ENCODE data around the gene PRKCH.

The PRKCH gene

DNA sequence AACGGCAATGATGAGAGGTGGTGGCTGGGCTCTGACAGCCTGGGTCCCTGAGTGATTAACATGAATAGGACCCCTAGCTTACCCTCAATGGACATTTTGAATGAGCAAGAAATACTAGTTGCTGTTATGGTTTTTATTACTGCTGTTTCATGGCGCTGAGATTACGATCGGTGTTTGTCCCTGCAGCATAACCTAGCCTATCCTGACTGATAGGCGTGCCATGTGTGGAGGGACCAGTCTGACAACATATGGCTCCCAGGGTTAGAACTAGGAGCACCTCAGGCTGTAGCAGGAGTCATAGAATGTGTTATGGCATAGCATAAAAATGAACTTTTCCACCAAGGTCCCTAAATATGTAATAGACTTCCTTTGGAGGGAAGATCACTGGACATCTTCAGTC, 236.5 kb downstream of the PRKCH start:
- Histone ChIP-seq H3K9me3 (replicated peaks; ENCODE audit: low read length) (no peaks in the 10 kb centered on the region), H3K4me3 (ENCODE audit: low read length) (no peak overlapping the region), H3K27me3 (ENCODE audit: control insufficient read depth, insufficient read depth, low read length) (no peaks in the 10 kb centered on the region), H3K36me3 (ENCODE audit: insufficient read depth, low read length) (no peaks in the 10 kb centered on the region), H3K4me1 (ENCODE audit: control insufficient read depth, insufficient read depth, low read length) (peaks cover 82% of the 10 kb centered on the region), H3K4me2 (ENCODE audit: low read length) (no peak overlapping the region), H3K9ac (ENCODE audit: low read depth, low read length) (no peak overlapping the region)

DNA sequence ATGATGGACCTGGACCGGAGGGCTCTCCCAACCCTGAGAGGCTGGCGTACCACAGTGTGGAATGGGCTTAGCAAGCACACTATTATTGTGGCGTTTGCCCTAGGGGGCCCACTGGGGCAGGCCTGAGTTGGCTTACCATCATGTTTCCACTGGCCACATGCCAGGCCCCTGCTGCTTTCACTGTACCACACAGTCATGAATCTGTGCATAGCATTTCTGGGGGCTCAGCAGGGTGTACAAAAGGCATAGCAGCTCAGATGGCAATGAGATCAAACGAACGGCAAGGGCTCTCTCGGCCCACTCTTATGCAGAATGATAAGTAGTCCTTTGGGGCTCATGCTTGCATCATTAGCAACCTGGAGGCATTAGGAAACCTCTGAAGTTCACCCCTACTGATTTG, 236.9 kb downstream of the PRKCH start:
- no peaks in the 10 kb centered on the region for H3K9me3 ChIP-seq (replicated peaks; ENCODE audit: low read length)
- H3K4me3 ChIP-seq (ENCODE audit: low read length), result no peak overlapping the region
- no peaks in the 10 kb centered on the region for H3K27me3 ChIP-seq (ENCODE audit: control insufficient read depth, insufficient read depth, low read length)
- no peaks in the 10 kb centered on the region for H3K36me3 ChIP-seq (ENCODE audit: insufficient read depth, low read length)
- H3K4me2 ChIP-seq (ENCODE audit: low read length), result no peak overlapping the region
- peaks cover 82% of the 10 kb centered on the region for H3K4me1 ChIP-seq (ENCODE audit: control insufficient read depth, insufficient read depth, low read length)
- H3K9ac ChIP-seq (ENCODE audit: low read depth, low read length), result no peak overlapping the region

DNA sequence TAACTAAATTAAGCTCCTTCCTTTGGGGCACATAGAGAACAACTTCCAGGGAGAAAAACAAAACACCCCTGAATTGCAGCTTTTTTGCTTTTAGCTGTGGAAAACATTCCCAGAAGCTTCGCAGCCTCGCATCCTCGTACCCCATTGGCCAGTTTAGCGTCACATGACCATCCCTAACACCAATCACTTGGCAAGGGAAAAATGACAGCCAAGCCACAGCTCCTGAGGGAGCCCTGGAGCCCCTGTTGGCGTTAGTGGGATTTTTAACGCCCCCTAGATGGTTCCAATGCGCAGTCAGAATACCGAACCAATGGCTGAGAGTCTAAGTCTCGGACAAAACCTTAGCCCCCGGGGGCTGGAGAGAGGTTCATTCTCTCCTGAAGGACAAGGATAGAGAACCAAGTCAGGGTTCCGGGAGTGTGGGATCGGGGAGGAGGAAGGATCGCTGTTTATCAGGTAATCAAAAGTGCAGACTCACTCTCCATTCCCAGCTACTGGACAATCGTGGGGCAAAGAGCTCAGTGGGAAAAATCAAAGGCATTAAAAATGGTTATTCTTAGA, 238.3 kb downstream of the PRKCH start:
- no peaks in the 10 kb centered on the region for H3K9me3 ChIP-seq (replicated peaks; ENCODE audit: low read length)
- no peak overlapping the region for H3K4me2 ChIP-seq (ENCODE audit: low read length)
- H3K4me3 ChIP-seq (ENCODE audit: low read length), result no peak overlapping the region
- H3K4me1 ChIP-seq (ENCODE audit: control insufficient read depth, insufficient read depth, low read length), result peaks cover 84% of the 10 kb centered on the region
- H3K27me3 ChIP-seq (ENCODE audit: control insufficient read depth, insufficient read depth, low read length), result no peaks in the 10 kb centered on the region
- no peaks in the 10 kb centered on the region for H3K36me3 ChIP-seq (ENCODE audit: insufficient read depth, low read length)
- H3K9ac ChIP-seq (ENCODE audit: low read depth, low read length), result peak overlapping the region; percentile 90

DNA sequence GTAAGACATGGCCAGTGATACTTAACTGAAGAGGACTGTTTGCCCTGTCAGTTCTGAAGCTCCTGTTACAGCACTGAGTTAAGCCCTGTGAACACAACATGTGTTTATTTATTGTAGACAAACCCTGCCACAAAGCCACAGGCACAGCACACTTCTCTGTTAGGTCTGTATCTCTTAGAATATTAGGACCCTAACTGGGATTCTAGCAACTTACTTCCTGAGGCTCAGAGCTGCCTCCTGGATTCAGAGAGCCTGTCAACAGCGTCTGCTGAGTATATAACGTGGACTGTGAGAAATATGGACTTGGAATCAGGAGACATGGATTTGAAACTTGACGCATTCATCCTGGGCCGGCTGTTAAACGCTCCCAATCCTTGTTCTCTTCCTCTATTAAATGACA, 238.9 kb downstream of the PRKCH start:
- H3K9ac ChIP-seq (ENCODE audit: low read depth, low read length), result peak overlapping the region; percentile 90

DNA sequence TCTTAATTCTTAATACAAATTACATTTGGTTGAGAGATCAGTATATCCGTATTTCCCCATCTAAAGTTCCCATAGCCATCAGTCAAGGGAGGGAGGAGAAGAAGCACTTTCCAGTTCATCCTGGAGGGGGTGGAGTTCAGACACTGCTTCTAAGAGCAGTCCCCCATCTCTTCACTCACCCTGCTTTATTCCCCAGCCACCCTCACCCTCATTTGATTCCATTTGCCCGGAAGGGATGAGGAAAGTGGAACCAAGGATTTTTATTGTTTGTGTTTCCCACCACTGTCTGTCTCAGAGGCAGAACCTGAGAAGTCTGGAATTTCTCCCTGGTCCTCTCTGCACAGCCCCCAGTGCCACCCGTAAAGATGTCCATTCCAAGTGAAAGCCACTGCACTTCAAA, 239.7 kb downstream of the PRKCH start:
- Histone ChIP-seq H3K4me1 (ENCODE audit: control insufficient read depth, insufficient read depth, low read length) (peaks cover 83% of the 10 kb centered on the region), H3K9ac (ENCODE audit: low read depth, low read length) (peak overlapping the region; percentile 90)

More for the DNA sequence above, 238.9 kb downstream of the PRKCH start:
- Histone ChIP-seq H3K4me3 (ENCODE audit: low read length) (no peak overlapping the region), H3K36me3 (ENCODE audit: insufficient read depth, low read length) (no peaks in the 10 kb centered on the region), H3K4me1 (ENCODE audit: control insufficient read depth, insufficient read depth, low read length) (peaks cover 84% of the 10 kb centered on the region), H3K4me2 (ENCODE audit: low read length) (no peak overlapping the region), H3K27me3 (ENCODE audit: control insufficient read depth, insufficient read depth, low read length) (no peaks in the 10 kb centered on the region), H3K9me3 (replicated peaks; ENCODE audit: low read length) (no peaks in the 10 kb centered on the region)

DNA sequence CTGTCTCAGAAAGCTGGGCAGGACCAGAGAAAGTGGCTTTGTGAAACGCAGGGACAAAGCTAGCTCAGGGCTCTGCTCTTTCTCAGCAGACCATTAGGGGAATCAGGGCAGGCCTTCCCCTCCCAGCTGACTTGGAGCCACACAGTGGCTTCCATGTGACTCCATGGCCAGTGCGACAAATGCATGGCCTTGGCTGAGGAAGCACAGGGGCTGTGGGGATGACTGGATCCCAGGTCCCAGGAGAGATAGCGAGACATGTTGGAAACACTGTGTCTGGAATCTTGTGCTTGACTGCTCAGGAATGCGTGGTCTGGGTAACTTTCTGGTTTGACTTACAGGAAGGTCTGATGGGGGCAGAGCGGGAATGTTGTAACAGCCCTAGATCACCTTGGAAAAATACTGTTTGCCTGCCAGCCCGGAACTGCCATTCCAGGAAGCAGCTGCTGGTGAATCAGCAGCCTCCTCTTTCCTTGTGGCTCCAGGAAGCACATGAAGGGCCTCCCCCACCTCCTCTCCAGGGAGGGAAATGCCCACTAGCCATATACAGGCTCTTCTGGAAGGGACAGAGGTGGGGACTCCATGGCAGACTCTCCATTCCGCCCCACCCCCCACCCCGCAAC, 240.4 kb downstream of the PRKCH start:
- peak overlapping the region; percentile 71 for H3K4me2 ChIP-seq (ENCODE audit: low read length)
- H3K4me1 ChIP-seq (ENCODE audit: control insufficient read depth, insufficient read depth, low read length), result peaks cover 86% of the 10 kb centered on the region
- H3K4me3 ChIP-seq (ENCODE audit: low read length), result peak overlapping the region; percentile 50
- no peaks in the 10 kb centered on the region for H3K36me3 ChIP-seq (ENCODE audit: insufficient read depth, low read length)
- H3K9me3 ChIP-seq (replicated peaks; ENCODE audit: low read length), result no peaks in the 10 kb centered on the region
- peak overlapping the region; percentile 90 for H3K9ac ChIP-seq (ENCODE audit: low read depth, low read length)
- no peaks in the 10 kb centered on the region for H3K27me3 ChIP-seq (ENCODE audit: control insufficient read depth, insufficient read depth, low read length)

More for the DNA sequence above, 239.7 kb downstream of the PRKCH start:
- Histone ChIP-seq H3K36me3 (ENCODE audit: insufficient read depth, low read length) (no peaks in the 10 kb centered on the region), H3K27me3 (ENCODE audit: control insufficient read depth, insufficient read depth, low read length) (no peaks in the 10 kb centered on the region), H3K4me2 (ENCODE audit: low read length) (peak overlapping the region; percentile 15), H3K4me3 (ENCODE audit: low read length) (no peak overlapping the region), H3K9me3 (replicated peaks; ENCODE audit: low read length) (no peaks in the 10 kb centered on the region)

DNA sequence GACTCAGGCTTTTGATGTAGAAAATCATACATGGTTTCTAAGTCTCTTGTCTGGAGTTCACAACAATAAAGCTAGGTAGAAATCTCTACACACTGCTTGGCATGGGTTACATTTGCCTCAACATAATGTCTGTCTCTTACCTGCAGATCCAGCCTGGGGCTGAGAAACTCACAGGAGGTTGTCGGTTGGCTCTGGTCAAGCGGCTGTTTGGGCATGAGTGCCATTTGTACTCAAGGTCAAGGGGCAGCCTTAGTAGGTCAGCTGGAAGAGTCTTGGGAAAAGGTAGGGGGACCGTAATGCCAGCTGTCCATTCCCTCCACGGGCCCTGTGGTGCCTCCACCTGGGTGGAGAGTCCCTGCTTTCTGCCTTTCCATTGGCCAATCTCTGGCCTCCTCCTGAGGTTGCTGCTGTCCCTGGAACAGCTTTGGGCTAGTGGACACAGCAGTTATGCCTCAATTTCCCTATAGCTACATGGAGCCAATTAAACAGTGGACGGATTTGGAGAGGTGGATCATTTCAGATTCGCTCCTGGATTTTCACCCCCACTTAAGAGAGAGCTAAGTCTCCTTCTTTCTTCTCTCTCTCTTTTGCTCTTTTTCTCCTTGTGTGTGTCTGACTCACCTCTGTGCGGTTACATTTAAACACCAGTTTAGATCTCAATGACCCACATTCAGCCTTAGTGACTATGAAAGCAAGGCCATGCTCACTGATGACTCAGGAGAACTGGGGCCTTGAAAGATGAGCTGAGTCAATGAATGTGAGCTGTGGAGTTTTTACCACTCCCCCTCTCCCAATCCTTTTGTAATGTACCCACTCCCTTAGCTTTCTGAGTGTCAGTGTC, 241.2 kb downstream of the PRKCH start:
- Histone ChIP-seq H3K9me3 (replicated peaks; ENCODE audit: low read length) (no peaks in the 10 kb centered on the region), H3K4me3 (ENCODE audit: low read length) (peak overlapping the region; percentile 50), H3K4me1 (ENCODE audit: control insufficient read depth, insufficient read depth, low read length) (peaks cover 87% of the 10 kb centered on the region), H3K4me2 (ENCODE audit: low read length) (peak overlapping the region; percentile 71), H3K9ac (ENCODE audit: low read depth, low read length) (peak overlapping the region; percentile 91), H3K36me3 (ENCODE audit: insufficient read depth, low read length) (no peaks in the 10 kb centered on the region), H3K27me3 (ENCODE audit: control insufficient read depth, insufficient read depth, low read length) (no peaks in the 10 kb centered on the region)

DNA sequence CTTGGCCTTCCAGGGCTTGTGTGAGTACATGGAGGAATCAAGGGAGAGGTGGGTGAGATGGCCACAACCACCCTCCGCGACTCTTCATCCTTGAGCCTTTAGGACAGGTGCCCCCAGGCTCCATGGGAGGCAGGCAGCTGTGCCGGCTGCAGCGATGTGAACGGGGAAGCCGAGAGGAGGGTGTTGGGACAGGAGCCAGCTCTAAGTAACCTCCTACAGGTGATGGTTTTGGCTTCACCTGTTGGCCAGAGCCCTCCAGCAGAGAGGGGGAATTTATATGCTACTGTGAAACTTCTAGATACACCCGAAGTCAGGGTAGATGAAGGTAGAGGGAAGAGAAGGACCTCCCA, 241.8 kb downstream of the PRKCH start:
- Histone ChIP-seq H3K4me3 (ENCODE audit: low read length) (peak overlapping the region; percentile 32), H3K27me3 (ENCODE audit: control insufficient read depth, insufficient read depth, low read length) (no peaks in the 10 kb centered on the region), H3K4me1 (ENCODE audit: control insufficient read depth, insufficient read depth, low read length) (peaks cover 92% of the 10 kb centered on the region), H3K4me2 (ENCODE audit: low read length) (peak overlapping the region; percentile 66), H3K9ac (ENCODE audit: low read depth, low read length) (peak overlapping the region; percentile 91), H3K36me3 (ENCODE audit: insufficient read depth, low read length) (no peaks in the 10 kb centered on the region), H3K9me3 (replicated peaks; ENCODE audit: low read length) (no peaks in the 10 kb centered on the region)

DNA sequence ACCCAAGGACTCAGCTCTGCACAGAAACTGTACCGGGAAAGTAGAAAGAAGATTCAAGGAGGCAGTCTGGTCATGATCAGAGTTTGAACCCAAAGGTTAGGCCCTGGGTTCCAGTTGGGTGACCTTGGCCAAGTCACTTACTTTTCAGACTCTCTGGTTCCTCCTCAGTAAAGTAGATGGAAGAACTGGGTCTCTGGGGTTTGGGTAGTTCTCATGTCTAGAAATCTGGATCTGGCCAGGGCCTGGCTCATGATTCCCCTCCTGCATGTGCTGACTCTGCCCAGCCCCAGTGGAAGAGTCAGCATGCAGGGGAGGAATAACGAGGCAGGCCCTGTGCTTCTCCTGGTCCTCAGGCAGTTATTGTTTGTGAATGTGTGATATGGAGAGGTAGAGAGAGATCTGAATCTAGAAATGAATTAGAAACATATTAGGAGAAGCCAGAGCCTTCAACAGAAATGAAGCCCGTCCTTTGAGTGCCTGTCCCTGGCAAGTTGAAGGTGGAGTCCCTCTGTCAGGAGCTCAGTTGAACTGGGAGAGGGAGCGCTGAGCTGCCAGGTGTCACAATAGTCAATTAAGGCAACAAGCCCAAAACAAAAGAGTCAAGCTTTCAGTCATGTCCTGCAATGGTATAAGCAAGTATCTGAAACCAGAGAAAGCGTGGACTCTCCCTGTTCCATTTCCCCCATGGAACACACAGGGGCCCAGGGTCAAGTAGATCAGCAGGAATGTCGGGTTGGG, 242.7 kb downstream of the PRKCH start:
- Histone ChIP-seq H3K4me2 (ENCODE audit: low read length) (peak overlapping the region; percentile 66), H3K27me3 (ENCODE audit: control insufficient read depth, insufficient read depth, low read length) (no peaks in the 10 kb centered on the region), H3K4me3 (ENCODE audit: low read length) (peak overlapping the region; percentile 2), H3K9me3 (replicated peaks; ENCODE audit: low read length) (no peaks in the 10 kb centered on the region), H3K4me1 (ENCODE audit: control insufficient read depth, insufficient read depth, low read length) (peaks cover 96% of the 10 kb centered on the region), H3K36me3 (ENCODE audit: insufficient read depth, low read length) (no peaks in the 10 kb centered on the region), H3K9ac (ENCODE audit: low read depth, low read length) (peak overlapping the region; percentile 91)

DNA sequence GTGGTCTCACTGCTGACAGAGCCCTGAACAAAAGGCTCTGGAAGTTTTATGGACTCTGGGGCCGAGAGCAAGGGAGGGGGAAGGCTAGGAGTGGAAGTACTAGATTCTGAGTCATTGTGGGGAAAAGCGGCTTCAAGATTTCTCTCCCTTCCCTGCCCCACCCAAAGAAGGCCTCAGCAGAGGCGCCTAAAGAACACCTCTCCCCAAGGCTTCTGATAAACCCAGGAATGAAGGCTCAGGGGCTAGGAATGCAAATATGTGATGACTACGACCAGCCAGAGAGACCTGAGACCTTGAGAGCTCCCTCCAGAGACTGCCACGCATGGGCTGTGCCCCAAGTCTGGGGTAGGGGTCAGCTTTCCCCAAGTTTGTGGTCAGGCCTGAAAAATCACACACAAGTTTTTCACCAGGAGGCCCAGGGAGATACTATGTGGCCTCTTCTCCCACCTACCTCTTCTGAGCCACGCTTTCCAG, 243.3 kb downstream of the PRKCH start:
- H3K4me1 ChIP-seq (ENCODE audit: control insufficient read depth, insufficient read depth, low read length), result peaks cover 96% of the 10 kb centered on the region

DNA sequence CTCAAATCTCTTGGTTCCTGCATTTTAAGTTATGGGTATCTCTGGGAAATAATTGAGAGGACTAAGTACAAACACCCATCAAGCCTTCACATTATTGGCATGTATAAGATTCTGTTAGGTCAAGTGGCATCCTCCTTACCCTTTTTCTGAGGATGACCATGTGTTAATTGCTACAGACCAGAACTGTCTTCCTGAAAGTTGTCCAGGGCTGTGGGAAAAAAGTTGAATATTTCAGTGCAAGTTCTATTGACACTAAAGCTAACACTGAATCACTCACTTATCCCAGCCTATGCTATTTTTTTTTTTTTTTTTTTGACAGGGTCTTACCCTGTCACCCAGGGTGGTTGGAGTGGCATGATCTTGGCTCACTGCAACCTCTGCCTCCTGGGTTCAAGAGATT, 243.8 kb downstream of the PRKCH start:
- H3K4me3 ChIP-seq (ENCODE audit: low read length), result peak overlapping the region; percentile 3
- H3K27me3 ChIP-seq (ENCODE audit: control insufficient read depth, insufficient read depth, low read length), result no peaks in the 10 kb centered on the region
- H3K9me3 ChIP-seq (replicated peaks; ENCODE audit: low read length), result no peaks in the 10 kb centered on the region
- H3K4me1 ChIP-seq (ENCODE audit: control insufficient read depth, insufficient read depth, low read length), result peaks cover 95% of the 10 kb centered on the region
- H3K36me3 ChIP-seq (ENCODE audit: insufficient read depth, low read length), result no peaks in the 10 kb centered on the region
- H3K9ac ChIP-seq (ENCODE audit: low read depth, low read length), result peak overlapping the region; percentile 91
- H3K4me2 ChIP-seq (ENCODE audit: low read length), result peak overlapping the region; percentile 24

More for the DNA sequence above, 243.3 kb downstream of the PRKCH start:
- peak overlapping the region; percentile 3 for H3K4me3 ChIP-seq (ENCODE audit: low read length)
- no peaks in the 10 kb centered on the region for H3K9me3 ChIP-seq (replicated peaks; ENCODE audit: low read length)
- H3K36me3 ChIP-seq (ENCODE audit: insufficient read depth, low read length), result no peaks in the 10 kb centered on the region
- no peaks in the 10 kb centered on the region for H3K27me3 ChIP-seq (ENCODE audit: control insufficient read depth, insufficient read depth, low read length)
- H3K4me2 ChIP-seq (ENCODE audit: low read length), result peak overlapping the region; percentile 37
- H3K9ac ChIP-seq (ENCODE audit: low read depth, low read length), result peak overlapping the region; percentile 91

Data from skeletal muscle satellite cell (primary cell).